Adrenal gland (tissue), 12 donors: ENCODE measurements around the gene KCNMA1. TPM values are rescaled to one million over a fixed set of nuclear protein-coding genes. Genes with fewer than 3 reads are reported as not detected.
A peak's percentile ranks its signal among the peaks of the same experiment; 100 is the strongest.

Experiments used
- DNase-seq, 7 donors: peaks; one replicate each; pipeline ENCODE4 v3.0.0-alpha.2; 2019 to 2020
- H3K27ac ChIP-seq, 5 donors: fragments of 200-600 bp; sonication (generic) in 4 of 5; 1 replicate in 3 of 5; 2 replicates in 2 of 5; pipeline versions ENCODE4 v1.5.1 to v1.8.0; 2016 to 2020; ENCODE audit warnings: mild to moderate bottlenecking in 1 of 5
- H3K27me3 ChIP-seq: fragments of 200-600 bp; 2 replicates; pipeline ENCODE4 v1.8.0; 2021
- H3K36me3 ChIP-seq, 2 donors: fragments of 200-600 bp; replicated peaks in 1 of 2; 1 replicate in 1 of 2; 2 replicates in 1 of 2; pipeline versions ENCODE4 v1.5.1 to v1.8.0; 2018 to 2022
- H3K4me1 ChIP-seq, 2 donors: fragments of 200-600 bp; replicated peaks in 1 of 2; 1 replicate in 1 of 2; 2 replicates in 1 of 2; pipeline versions ENCODE4 v1.5.1 to v1.8.0; 2018 to 2021
- H3K4me3 ChIP-seq, 4 donors: fragments of 200-600 bp; sonication (generic) in 3 of 4; one replicate each; pipeline ENCODE4 v1.5.1; 2016 to 2018
- H3K9me3 ChIP-seq, 3 donors: fragments of 200-600 bp; sonication (generic) in 1 of 3; replicated peaks in 1 of 3; 1 replicate in 2 of 3; 2 replicates in 1 of 3; pipeline versions ENCODE4 v1.5.1 to v1.8.0; 2016 to 2021
- POLR2A ChIP-seq, 2 donors: fragments of 450-650 bp; IDR thresholded peaks; one replicate each; pipeline ENCODE4 v1.6.1; 2017; ENCODE audit warnings: antibody characterized with exemption in 2 of 2, mild to moderate bottlenecking in 2 of 2, moderate library complexity in 1 of 2
- WGBS, 4 donors: extraction: QIAGEN DNeasy Blood & Tissue Kit in 2 of 4; methylation state at CpG; one replicate each; pipeline versions ENCODE4 v1.1.5 to v1.1.7; 2013 to 2017; 5-methylcytosine and 5-hydroxymethylcytosine counted together
- intact Hi-C, 2 donors: fragments of 100-400 bp; cut with DNase I; formaldehyde crosslinking; loops; one replicate each; pipeline versions ENCODE4 v1.14.1 to v1.15.0; 2022 to 2023
- polyA plus RNA-seq, 3 donors: library from polyadenylated mRNA; stranded (reverse); fragments of 200-250 nt in 2 of 3; fragments of 350-450 nt in 1 of 3; fragmentation: Illumina TruSeq in 1 of 3; extraction: RNeasy Lipid Tissue Mini Kit (QIAGEN cat#74804) in 1 of 3; gene quantifications; one replicate each; pipeline ENCODE4 v1.2.3, GENCODE V29; 2013 to 2014
- total RNA-seq, 9 donors: library from RNA; depleted of rRNA in 4 of 9; stranded (reverse); fragments of >200 nt in 4 of 9; fragments of 120-200 nt in 1 of 9; fragmentation: NEBNext Ultra II Directional in 1 of 9; extraction: Animal tissue kit (Norgen Biotek cat#: 25700) in 1 of 9; gene quantifications; one replicate each; pipeline versions ENCODE4 v1.1.0 to v1.2.4, GENCODE V29; 2013 to 2023
- TF ChIP-seq, protein P1 (sequence below), 6 experiments: fragments of 450-650 bp in 4 of 6; fragments of 200-600 bp in 2 of 6; sonication (generic) in 1 of 6; IDR thresholded peaks; 1 replicate in 5 of 6; 2 replicates in 1 of 6; pipeline versions ENCODE4 v1.5.1 to v1.8.0; 2016 to 2021; ENCODE audit warnings: antibody characterized with exemption in 6 of 6, mild to moderate bottlenecking in 2 of 6, moderate library complexity in 1 of 6
- donor health status: healthy with polysubstance abuse.
- donor health status: Bipolar disorder and iron deficiency.
- donor health status: DM: yes; HTN: yes; CAD: no.
- donor health status: DM: no; HTN: no; CAD: no.
- donor health status: DM: no; HTN: no; CAD: no.
- donor health status: DM: yes; HTN: yes; CAD: no.

The KCNMA1 gene
- total and polyA plus RNA-seq, 12 donors, result 6.4 to 37.7 (median 13.4) TPM

DNA sequence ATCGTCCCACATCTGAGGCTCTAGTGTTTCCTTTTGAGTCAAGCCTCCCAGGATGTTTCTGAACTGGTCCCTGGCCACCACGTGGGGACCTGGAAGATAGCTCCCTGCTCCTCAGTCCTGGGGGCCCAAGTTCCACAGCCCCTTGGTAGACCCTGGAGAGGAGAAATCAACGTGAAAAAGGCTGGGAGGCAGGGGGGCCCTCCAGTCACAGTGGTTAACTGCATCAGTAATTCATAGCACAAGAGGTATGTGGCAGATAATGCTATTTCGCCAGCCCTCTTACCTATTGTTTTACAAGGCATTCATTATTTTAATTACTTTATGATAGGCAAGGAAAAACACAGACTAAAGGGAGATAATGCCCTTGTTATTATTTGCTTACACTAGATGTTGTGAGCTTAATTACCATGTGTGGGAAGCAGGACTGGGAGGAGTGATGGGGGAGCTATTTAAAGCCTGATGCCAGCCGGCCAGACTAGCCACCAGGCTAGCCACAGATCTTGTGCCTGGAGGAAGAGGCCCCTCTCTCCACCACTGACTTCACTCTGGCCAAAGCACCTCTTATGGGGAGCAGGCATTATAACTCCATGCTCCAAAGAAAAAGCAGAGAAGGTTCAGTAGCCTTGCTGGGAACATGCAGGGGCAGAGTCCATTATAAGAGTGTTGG is 230.7 kb downstream of the KCNMA1 start:
- intact Hi-C loops, result no loop called here
- no peak overlapping the region for H3K27ac ChIP-seq
- H3K9me3 ChIP-seq, result no peaks in the 10 kb centered on the region
- TF ChIP-seq, protein P1, sequence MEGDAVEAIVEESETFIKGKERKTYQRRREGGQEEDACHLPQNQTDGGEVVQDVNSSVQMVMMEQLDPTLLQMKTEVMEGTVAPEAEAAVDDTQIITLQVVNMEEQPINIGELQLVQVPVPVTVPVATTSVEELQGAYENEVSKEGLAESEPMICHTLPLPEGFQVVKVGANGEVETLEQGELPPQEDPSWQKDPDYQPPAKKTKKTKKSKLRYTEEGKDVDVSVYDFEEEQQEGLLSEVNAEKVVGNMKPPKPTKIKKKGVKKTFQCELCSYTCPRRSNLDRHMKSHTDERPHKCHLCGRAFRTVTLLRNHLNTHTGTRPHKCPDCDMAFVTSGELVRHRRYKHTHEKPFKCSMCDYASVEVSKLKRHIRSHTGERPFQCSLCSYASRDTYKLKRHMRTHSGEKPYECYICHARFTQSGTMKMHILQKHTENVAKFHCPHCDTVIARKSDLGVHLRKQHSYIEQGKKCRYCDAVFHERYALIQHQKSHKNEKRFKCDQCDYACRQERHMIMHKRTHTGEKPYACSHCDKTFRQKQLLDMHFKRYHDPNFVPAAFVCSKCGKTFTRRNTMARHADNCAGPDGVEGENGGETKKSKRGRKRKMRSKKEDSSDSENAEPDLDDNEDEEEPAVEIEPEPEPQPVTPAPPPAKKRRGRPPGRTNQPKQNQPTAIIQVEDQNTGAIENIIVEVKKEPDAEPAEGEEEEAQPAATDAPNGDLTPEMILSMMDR (IDR thresholded peaks at IDR 0.05), result no peak
- no peak for TF ChIP-seq POLR2A (IDR thresholded peaks at IDR 0.05)
- H3K4me1 ChIP-seq, result no peaks in the 10 kb centered on the region
- H3K36me3 ChIP-seq, result no peaks in the 10 kb centered on the region
- DNase-seq, result no peak
- H3K27me3 ChIP-seq, result peaks cover 7% of the 10 kb centered on the region
- no peak overlapping the region for H3K4me3 ChIP-seq
- 67 to 71% (median 69%) methylated on average over 5 of the region's 5 CpGs for WGBS, 4 donors

DNA sequence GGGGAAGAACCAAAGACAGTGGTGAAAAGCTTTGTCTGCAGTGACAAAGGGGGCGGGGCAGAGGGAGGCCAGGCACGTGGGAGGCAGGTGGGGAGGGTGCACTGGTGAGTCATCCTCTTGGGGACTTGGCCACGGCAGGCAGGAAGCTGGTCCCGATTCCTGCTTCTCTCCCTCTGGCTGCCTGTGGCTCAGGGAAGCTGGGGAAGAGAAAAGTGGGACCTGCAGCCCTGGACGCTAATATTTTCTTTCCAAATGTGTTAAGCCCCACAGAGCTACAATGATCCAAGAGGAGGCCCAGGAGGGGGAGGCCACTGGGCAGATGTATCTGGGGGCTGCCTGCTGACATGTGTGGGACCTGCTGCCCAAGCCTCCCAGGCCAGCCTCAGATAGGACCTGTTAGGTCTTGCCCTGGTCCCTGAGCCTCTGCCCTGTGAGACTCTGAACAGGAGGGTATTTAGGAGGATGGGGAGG is 231.8 kb downstream of the KCNMA1 start:
- TF ChIP-seq POLR2A (IDR thresholded peaks at IDR 0.05), result no peak
- TF ChIP-seq, protein P1 (IDR thresholded peaks at IDR 0.05), result no peak
- Histone ChIP-seq H3K27me3 (no peaks in the 10 kb centered on the region), H3K9me3 (no peaks in the 10 kb centered on the region), H3K4me1 (no peaks in the 10 kb centered on the region), H3K4me3 (no peak overlapping the region), H3K36me3 (no peaks in the 10 kb centered on the region), H3K27ac (no peak overlapping the region)
- intact Hi-C loops, result no loop called here
- 7 to 19% (median 11%) methylated on average over 4 to 5 of the region's 5 CpGs for whole genome bisulfite sequencing, 4 donors
- peak; percentile 79 to 92 (median 83) for DNase-seq

DNA sequence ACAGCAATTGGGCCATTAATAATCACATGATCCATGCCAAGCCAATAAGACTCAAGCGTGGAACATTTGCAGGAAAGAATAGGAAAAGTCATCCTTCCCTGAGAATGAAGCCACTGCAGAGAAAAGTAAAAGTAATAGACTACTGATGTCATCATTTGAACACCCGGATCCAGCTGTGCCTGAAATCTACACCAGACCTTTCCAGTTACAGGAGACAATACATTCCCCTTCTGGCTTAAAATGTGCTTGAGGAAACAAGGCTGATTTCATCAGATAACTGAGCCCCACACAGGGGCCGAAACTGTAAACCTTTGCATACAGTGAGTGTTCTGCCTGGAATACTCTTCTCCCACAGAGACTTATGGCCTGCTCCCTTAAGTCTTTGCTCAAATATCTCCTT is 232.8 kb downstream of the KCNMA1 start:
- Histone ChIP-seq H3K4me3 (no peak overlapping the region), H3K4me1 (no peaks in the 10 kb centered on the region), H3K9me3 (no peaks in the 10 kb centered on the region), H3K27me3 (no peaks in the 10 kb centered on the region), H3K27ac (no peak overlapping the region), H3K36me3 (no peaks in the 10 kb centered on the region)
- DNase-seq, result no peak
- intact Hi-C loops, result no loop called here
- TF ChIP-seq POLR2A (IDR thresholded peaks at IDR 0.05), result no peak
- TF ChIP-seq, protein P1 (IDR thresholded peaks at IDR 0.05), result no peak
- WGBS, 4 donors, result 61 to 91% (median 62%) methylated on average over 3 of the region's 3 CpGs

DNA sequence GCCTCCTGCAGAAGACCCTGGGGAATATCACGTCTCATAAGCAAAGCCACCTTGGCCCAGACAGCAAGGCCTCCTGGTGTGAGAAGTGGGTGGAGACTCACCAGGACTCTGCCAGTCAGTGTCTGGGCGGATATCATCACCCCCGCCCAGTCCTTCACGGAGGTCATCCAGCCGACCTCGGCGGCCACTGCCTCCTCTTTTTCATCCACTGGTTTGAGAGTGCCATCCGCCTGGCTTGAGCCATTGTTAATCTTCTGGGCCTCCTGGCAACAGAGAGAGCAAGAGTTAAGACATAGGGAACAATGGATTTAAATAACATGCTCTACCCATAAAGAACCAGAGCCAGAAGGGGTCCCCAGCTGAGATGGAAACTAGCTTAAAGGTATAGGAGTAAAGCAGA is 233.8 kb downstream of the KCNMA1 start:
- H3K36me3 ChIP-seq, result no peaks in the 10 kb centered on the region
- TF ChIP-seq POLR2A (IDR thresholded peaks at IDR 0.05), result no peak
- TF ChIP-seq, protein P1 (IDR thresholded peaks at IDR 0.05), result no peak
- no peak overlapping the region for H3K4me3 ChIP-seq
- no peak for DNase-seq
- 75 to 91% (median 83%) methylated on average over 7 to 8 of the region's 8 CpGs for WGBS, 4 donors
- H3K27me3 ChIP-seq, result no peaks in the 10 kb centered on the region
- intact Hi-C loops, result no loop called here
- no peaks in the 10 kb centered on the region for H3K9me3 ChIP-seq
- H3K4me1 ChIP-seq, result no peaks in the 10 kb centered on the region
- no peak overlapping the region for H3K27ac ChIP-seq
